Stimulated activated effector memory CD8-positive, alpha-beta T cell treated with anti-CD3 and anti-CD28 coated beads, Interleukin-12 subunit alpha, Interleukin-12 subunit beta, amount 100 ng/mL, for 72 hours (primary cell): Measurements from ENCODE around the gene MMP17.
A peak's percentile ranks its signal among the peaks of the same experiment; 100 is the strongest.

Experiments used
- ATAC-seq: fragments of 150-1000 bp; cut with Tn5 transposase; 2 replicates; pipeline ENCODE4 v1.10.0; 2021
- DNase-seq, 2 donors: peaks; one replicate each; pipeline ENCODE4 v3.0.0; 2021 to 2022; ENCODE audit warnings: low spot score in 2 of 2
- H3K27ac Mint-ChIP-seq: one replicate; pipeline ENCODE4 v1.8.0; 2022; ENCODE audit warnings: mild to moderate bottlenecking, mixed read lengths
- H3K36me3 Mint-ChIP-seq: one replicate; pipeline ENCODE4 v1.8.0; 2022; ENCODE audit warnings: mild to moderate bottlenecking, mixed read lengths
- H3K4me1 Mint-ChIP-seq: one replicate; pipeline ENCODE4 v1.8.0; 2022; ENCODE audit warnings: mixed read lengths
- H3K4me3 Mint-ChIP-seq: one replicate; pipeline ENCODE4 v1.8.0; 2022; ENCODE audit warnings: mild to moderate bottlenecking, mixed read lengths
- H3K9me3 Mint-ChIP-seq: one replicate; pipeline ENCODE4 v1.8.0; 2022; ENCODE audit warnings: mixed read lengths

MMP17 gene

GRCh38 chr12:131860472-131861260 lies 32.5 kb downstream of the MMP17 start:
- Mint-ChIP-seq H3K9me3 (no peaks in the 10 kb centered on the region), H3K4me1 (peaks cover 35% of the 10 kb centered on the region), H3K27ac (peak overlapping the region; percentile 89), H3K36me3 (no peaks in the 10 kb centered on the region), H3K4me3 (peak overlapping the region; percentile 54)
- ATAC-seq (peak; percentile 66), DNase-seq (no peak)

DNA sequence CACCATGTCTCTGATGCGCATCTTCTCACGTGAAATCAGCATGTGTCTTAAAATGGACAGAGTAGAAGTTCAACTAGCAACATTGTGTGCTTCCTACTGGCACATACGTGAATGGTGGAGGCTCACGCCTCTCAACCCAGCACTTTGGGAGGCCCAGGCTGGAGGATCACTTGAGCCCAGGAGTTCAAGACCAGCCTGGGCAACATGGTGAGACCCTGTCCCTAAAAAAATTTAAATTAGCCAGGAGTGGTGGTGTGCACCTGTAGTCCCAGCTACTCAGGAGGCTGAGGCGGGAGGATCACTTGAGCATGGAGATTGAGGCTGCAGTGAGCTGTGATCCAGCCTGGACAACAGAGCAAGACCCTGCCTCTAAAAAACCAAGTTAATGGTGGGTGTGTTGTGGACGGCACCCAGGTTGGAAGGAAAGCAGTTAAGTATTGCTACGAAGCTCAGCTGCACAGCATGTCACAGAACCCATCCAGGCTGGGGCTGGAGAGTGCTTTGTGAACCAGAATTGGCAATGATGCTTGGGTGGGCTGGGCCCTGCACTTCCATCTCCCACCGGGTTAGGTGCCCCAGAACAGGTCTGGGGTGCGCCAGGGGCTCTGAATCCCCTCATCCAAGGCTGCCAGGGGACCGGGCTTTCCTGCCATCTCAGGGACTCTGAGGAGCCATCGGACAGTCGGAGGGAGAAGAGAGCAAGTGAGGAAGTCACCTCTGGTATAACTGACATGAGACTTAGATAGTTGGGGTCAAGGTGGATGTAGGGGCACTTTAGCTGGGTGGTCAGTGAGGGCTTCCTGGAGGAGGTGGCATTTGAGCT lies 33.3 kb downstream of the MMP17 start:
- H3K36me3 Mint-ChIP-seq, result no peaks in the 10 kb centered on the region
- DNase-seq, result no peak
- peak overlapping the region; percentile 89 for H3K27ac Mint-ChIP-seq
- no peak for ATAC-seq
- H3K4me3 Mint-ChIP-seq, result peak overlapping the region; percentile 54
- H3K4me1 Mint-ChIP-seq, result peaks cover 30% of the 10 kb centered on the region
- no peaks in the 10 kb centered on the region for H3K9me3 Mint-ChIP-seq

DNA sequence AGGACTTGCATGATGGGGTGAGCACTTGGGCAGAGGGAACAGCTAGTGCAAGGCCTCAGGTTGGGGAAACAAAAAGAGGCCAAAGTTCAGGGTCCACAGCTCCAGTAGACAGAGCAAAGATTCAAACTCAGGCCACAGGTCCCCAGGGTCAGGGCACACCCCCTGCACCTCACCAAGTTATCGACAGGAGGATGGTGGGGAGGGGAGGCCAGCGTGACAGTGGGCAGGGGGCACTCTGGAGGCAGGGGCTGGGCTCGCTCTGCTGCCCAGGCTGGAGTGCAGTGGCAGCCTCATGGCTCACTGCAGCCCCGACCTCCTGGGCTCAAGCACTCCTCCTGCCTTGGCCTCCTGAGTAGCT lies 33.9 kb downstream of the MMP17 start:
- Mint-ChIP-seq H3K4me1 (peaks cover 27% of the 10 kb centered on the region), H3K36me3 (no peaks in the 10 kb centered on the region), H3K4me3 (no peak overlapping the region), H3K27ac (no peak overlapping the region), H3K9me3 (no peaks in the 10 kb centered on the region)
- DNase-seq, result no peak
- no peak for ATAC-seq

GRCh38 chr12:131862600-131862993 lies 34.4 kb downstream of the MMP17 start:
- H3K4me1 Mint-ChIP-seq, result peaks cover 27% of the 10 kb centered on the region
- H3K4me3 Mint-ChIP-seq, result no peak overlapping the region
- no peaks in the 10 kb centered on the region for H3K36me3 Mint-ChIP-seq
- DNase-seq (no peak), ATAC-seq (no peak)
- no peaks in the 10 kb centered on the region for H3K9me3 Mint-ChIP-seq
- H3K27ac Mint-ChIP-seq, result no peak overlapping the region

GRCh38 chr12:131862994-131863710 lies 35.0 kb downstream of the MMP17 start:
- Mint-ChIP-seq H3K36me3 (no peaks in the 10 kb centered on the region), H3K27ac (no peak overlapping the region), H3K9me3 (no peaks in the 10 kb centered on the region), H3K4me3 (no peak overlapping the region), H3K4me1 (peaks cover 22% of the 10 kb centered on the region)
- DNase-seq (no peak), ATAC-seq (no peak)

DNA sequence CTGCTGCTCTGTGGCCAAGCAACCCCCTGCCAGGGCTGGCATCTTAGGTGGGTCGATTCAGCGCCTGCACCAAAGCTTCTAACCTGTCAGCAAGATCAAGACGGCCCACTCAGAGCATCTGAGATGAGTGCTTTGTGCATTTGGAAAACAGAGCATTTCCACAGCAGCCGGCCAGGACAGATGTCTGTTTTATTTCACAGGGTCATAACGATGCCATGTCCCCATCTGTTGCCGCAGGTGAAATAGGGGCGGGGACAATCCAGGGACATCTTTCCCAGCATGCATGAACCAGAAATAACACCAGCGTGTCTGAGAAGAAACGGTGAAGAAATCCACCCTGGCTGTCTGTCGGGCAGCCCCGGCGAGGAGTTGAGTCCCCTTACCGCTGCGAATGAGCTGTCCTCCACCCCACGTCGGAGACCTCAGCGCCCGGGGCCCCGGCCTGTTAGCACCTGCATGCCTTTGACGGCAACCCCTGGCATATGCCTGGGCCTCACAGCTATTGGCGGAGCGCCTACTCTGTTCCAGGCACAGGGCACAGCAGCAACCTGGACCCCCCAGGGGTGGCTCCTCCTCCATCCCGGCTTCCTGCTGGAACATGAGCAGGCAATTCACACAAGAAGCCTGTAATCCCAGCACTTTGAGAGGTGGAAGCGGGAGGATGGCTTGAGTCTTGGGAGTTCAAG lies 35.7 kb downstream of the MMP17 start:
- H3K27ac Mint-ChIP-seq, result no peak overlapping the region
- H3K36me3 Mint-ChIP-seq, result no peaks in the 10 kb centered on the region
- ATAC-seq (no peak), DNase-seq (no peak)
- no peaks in the 10 kb centered on the region for H3K9me3 Mint-ChIP-seq
- no peak overlapping the region for H3K4me3 Mint-ChIP-seq
- H3K4me1 Mint-ChIP-seq, result peaks cover 16% of the 10 kb centered on the region

GRCh38 chr12:131864469-131864868 lies 36.3 kb downstream of the MMP17 start:
- H3K4me3 Mint-ChIP-seq, result no peak overlapping the region
- peaks cover 16% of the 10 kb centered on the region for H3K4me1 Mint-ChIP-seq
- DNase-seq (no peak), ATAC-seq (no peak)
- no peaks in the 10 kb centered on the region for H3K36me3 Mint-ChIP-seq
- no peak overlapping the region for H3K27ac Mint-ChIP-seq
- no peaks in the 10 kb centered on the region for H3K9me3 Mint-ChIP-seq

GRCh38 chr12:131865180-131865875 lies 37.1 kb downstream of the MMP17 start:
- no peak overlapping the region for H3K4me3 Mint-ChIP-seq
- ATAC-seq (no peak), DNase-seq (no peak)
- H3K36me3 Mint-ChIP-seq, result no peaks in the 10 kb centered on the region
- H3K27ac Mint-ChIP-seq, result no peak overlapping the region
- peaks cover 16% of the 10 kb centered on the region for H3K4me1 Mint-ChIP-seq
- H3K9me3 Mint-ChIP-seq, result no peaks in the 10 kb centered on the region

GRCh38 chr12:131867471-131867870 lies 39.3 kb downstream of the MMP17 start:
- DNase-seq (no peak), ATAC-seq (no peak)
- no peak overlapping the region for H3K4me3 Mint-ChIP-seq
- H3K4me1 Mint-ChIP-seq, result peaks cover 5% of the 10 kb centered on the region
- H3K36me3 Mint-ChIP-seq, result no peaks in the 10 kb centered on the region
- H3K9me3 Mint-ChIP-seq, result no peaks in the 10 kb centered on the region
- H3K27ac Mint-ChIP-seq, result peak overlapping the region; percentile 33

DNA sequence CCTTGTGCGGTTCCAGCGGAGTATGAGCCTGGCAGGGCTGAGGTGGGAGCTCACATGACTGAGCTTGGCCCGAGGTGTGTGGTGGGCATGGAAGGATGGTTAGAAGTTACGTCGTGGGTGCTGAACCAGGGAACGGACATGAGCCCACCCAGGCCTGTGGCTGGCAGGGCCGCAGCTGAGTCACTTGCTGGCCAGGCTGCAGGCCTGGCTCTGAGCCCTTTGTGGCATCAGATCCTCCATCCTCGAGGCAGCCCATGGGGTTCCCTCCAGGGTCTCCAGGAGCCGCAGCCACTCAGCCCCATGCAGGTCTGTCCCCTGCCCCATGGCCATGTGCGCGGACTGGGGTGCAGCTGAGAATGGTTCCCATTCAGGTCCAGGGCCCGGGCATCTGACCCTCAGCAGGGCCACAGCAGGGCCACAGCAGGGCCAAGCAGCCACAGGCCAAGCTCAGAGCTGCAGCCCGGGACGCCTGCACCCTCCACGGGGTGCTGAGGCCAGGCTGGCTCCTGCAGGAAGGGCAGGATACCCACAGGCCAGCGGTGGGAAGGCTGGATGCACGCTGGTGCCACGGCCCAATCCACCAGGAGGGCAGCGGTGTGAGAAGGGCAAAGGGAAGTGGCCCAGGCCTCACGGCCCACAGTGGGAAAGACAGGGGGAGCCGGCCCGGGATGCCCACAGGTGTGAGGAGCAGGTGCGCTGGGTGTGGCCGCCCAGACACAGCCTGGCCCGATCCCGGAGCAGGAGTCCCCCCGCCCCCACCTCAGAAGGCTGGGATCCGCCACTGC lies 39.9 kb downstream of the MMP17 start:
- ATAC-seq, result peak; percentile 33
- H3K9me3 Mint-ChIP-seq, result no peaks in the 10 kb centered on the region
- no peak for DNase-seq
- no peak overlapping the region for H3K4me3 Mint-ChIP-seq
- peak overlapping the region; percentile 33 for H3K27ac Mint-ChIP-seq
- no peaks in the 10 kb centered on the region for H3K36me3 Mint-ChIP-seq
- H3K4me1 Mint-ChIP-seq, result peaks cover 5% of the 10 kb centered on the region

DNA sequence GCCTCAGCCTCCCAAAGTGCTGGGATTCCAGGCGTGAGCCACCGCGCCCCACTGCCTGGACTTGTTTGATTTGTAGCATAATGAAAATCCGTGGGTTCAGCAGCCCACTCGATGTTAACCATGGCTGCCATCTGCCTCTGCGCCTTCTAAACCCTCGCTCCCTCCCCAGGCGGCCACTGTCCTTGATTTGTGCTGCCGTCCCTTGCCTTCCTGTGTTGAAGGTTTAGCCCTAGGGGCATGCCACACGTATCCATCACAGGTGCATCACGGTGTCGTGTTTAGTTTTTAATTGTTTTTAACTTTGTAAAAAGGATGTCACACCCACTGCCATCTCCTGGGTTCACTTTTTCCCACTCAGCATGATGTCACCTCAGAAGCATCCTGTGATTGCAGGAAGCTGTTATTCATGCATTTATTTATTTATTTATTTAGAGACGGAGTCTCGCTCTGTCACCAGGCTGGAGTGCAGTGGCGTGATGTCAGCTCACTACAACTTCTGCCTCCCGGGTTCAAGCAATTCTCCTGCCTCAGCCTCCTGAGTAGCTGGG lies 41.8 kb downstream of the MMP17 start:
- ATAC-seq (no peak), DNase-seq (no peak)
- H3K9me3 Mint-ChIP-seq, result no peaks in the 10 kb centered on the region
- no peaks in the 10 kb centered on the region for H3K36me3 Mint-ChIP-seq
- H3K4me3 Mint-ChIP-seq, result no peak overlapping the region
- peaks cover 5% of the 10 kb centered on the region for H3K4me1 Mint-ChIP-seq
- no peak overlapping the region for H3K27ac Mint-ChIP-seq

GRCh38 chr12:131871677-131872076 lies 43.5 kb downstream of the MMP17 start:
- ATAC-seq (no peak), DNase-seq (no peak)
- Mint-ChIP-seq H3K9me3 (no peaks in the 10 kb centered on the region), H3K4me3 (no peak overlapping the region), H3K36me3 (no peaks in the 10 kb centered on the region), H3K27ac (no peak overlapping the region), H3K4me1 (peaks cover 5% of the 10 kb centered on the region)

DNA sequence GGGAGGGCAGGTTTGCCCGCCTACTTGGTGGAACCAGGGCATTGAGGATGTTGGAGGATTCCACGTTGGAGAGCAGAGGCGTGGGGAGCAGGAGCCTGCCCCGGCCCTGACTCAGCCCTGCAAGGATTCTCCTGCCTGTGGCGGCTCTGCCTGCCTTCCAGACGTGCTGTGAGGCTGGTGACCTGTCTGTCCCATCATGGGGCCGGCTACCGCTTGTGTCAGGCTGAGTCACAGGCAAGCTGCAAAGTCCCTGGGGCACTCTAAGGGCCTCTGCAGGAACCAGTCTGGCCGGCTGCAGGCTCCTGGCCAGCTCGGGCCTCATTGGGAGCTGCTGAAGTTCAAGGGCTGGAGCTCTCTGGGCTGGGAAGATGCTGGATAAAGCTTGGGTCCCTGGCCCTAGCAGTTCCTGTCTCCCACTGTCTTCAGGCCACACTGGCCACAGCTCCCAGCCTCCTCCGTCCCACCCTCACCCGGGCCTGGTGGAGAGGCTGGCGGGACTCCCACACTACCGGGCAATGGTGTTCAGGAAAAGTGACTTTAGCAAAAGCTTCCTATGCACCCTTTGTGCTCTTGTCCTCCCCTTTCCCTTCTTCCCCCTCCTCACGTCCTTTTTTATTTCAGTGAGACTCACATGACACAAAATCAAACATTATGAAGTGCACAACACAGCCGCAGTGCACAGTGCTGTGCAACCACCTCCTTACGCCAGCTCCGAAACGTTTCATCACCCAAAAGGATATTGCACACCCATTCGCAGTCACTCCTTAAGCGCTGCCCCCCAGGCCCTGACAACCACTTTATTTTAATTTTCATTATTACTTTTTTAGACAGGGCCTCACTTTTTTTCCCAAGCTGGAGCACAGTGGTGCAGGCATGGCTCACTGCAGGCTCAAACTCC lies 44.2 kb downstream of the MMP17 start:
- no peaks in the 10 kb centered on the region for H3K9me3 Mint-ChIP-seq
- no peak for ATAC-seq
- no peak overlapping the region for H3K27ac Mint-ChIP-seq
- peaks cover 5% of the 10 kb centered on the region for H3K4me1 Mint-ChIP-seq
- no peaks in the 10 kb centered on the region for H3K36me3 Mint-ChIP-seq
- DNase-seq, result no peak
- no peak overlapping the region for H3K4me3 Mint-ChIP-seq
